GM19240 (cell line): ENCODE results near the gene CDH8.
"Not testable (repeated sequence)": the region's sequence is repeated elsewhere in the genome, so short reads cannot be mapped to it uniquely, and the experiment has no call there.

ENCODE experiments used
- DNase-seq: peaks from one replicate; pipeline ENCODE4 v3.0.0; 2011; ENCODE audit warnings: low spot score; ENCODE audit not compliant: insufficient read length

CDH8 gene

GRCh38 chr16:61936522-61936921 lies 99.7 kb downstream of the CDH8 start:
- no peak for DNase-seq

- no peak for DNase-seq
These were observed 101.6 kb downstream of the CDH8 start for GRCh38 chr16:61934601-61935000.

GRCh38 chr16:61929776-61930175 lies 106.5 kb downstream of the CDH8 start:
- no peak for DNase-seq

DNA sequence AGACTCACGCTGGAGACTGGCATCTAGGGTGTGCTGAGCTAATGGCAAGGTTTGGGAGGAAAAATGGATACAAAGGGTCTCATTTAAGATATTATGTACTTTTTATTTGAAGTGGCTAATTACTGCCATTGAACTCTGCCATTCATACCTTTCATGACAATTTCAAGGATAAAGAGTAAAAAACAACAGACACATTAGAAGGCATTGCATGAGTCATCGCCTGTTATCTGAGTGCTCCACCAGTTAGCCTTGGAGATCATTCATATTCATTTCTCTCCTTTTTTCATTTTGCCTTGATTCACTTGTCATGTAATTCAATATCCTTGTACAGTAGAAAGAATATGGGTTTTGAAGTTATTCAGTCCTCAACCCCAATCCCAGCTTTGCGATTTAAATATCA lies 109.5 kb downstream of the CDH8 start:
- DNase-seq = no peak

DNA sequence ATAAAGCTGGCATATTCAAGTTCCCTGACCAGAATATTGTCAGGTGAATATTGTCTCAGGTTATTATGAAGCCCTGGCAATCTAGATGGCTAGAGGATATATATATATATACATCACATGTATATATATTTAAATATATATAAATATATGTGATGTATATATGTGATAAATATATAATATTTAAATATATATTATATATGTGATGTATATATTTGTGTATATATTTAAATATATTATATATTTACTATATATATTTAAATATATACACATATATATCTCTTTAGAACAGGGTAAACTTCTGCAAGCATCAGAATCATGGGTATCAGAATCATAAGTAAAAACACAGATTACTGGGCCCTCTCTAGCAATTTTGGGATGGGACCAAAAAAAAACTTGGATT lies 112.6 kb downstream of the CDH8 start:
- no peak for DNase-seq

DNA sequence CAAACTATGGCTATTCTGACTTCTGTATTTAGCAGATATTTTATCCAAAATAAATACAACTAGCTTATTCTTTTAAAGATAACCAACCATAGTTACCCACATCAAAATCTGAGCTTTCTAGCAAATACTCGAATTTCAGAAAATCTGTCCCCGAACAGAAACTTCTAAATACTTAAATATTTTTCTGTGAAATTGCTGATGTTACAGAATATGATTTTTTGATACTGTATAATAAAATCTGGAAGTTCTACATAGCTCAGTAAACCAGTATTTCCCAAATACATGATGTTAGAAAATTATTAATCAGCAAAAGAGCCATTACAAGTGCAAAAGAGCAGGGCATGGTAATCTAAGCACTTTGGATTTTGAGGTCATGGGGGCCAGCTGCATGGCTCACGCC lies 114.9 kb downstream of the CDH8 start:
- no peak for DNase-seq

DNA sequence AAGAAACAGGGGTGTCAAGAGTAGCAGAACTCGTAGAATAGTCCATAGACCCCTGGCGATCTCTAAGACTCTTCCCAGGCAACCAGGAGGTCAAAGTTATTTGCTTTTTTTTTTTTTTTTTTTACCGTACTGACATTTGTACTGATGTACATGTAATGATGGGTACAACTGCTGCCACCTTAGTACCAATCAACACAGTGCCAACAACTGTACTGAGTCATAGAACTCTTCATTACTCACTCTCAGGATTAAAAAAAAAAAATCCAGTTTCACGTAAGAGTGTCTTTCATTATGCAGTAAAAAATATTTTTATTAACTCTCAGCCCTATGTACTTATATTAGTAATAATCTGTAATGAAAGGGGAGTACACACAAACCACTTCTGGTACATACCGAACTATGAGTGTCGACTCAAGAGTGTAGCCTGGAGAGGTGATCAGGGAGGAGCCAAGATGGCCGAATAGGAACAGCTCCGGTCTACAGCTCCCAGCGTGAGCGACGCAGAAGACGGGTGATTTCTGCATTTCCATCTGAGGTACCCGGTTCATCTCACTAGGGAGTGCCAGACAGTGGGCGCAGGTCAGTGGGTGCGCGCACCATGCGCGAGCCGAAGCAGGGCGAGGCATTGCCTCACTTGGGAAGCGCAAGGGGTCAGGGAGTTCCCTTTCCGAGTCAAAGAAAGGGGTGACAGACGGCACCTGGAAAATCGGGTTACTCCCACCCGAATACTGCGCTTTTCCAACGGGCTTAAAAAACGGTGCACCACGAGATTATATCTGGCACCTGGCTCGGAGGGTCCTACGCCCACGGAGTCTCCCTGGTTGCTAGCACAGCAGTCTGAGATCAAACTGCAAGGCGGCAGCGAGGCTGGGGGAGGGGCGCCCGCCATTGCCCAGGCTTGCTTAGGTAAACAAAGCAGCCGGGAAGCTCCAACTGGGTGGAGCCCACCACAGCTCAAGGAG lies 118.1 kb downstream of the CDH8 start:
- DNase-seq = not testable (repeated sequence)

- no peak for DNase-seq
These were observed 120.7 kb downstream of the CDH8 start for GRCh38 chr16:61915569-61915968.

DNA sequence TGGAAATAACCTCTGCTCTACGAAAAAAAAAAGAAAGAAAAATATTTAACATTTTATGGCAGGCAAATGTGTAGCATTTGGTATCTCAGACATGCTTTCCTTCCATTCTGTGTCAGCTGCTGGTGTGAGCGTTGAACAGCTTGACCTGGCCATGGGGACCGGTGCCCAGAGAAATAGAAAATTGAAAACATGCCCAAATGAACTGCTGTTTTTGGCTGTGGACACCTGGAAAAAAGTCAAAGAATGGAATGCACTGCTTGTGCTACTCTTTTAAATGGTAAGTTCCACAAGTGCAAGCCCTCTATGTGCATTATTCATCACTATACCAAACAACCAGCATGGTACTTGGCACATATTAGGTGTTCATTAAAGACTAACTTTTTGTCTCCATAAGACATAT lies 127.2 kb downstream of the CDH8 start:
- DNase-seq = no peak

- no peak for DNase-seq
These were observed 127.8 kb downstream of the CDH8 start for GRCh38 chr16:61908426-61908825.

DNA sequence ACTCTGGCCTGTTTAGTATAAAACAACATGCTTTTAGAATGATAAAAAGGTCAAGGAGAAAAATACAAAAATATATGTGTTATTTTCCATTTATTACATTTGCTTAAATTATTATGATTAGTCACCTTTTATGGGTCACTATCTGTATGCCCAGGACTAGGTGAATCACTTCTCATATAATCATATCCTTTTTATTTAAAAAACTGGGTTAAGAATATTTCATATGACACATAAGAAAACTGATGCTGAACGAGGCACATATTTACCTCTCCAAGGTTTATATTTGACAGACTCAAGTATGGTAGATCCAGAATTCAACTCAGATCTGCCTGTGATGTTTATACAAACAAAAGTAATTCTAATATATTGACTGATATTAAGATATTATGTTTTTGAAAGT lies 134.5 kb downstream of the CDH8 start:
- no peak for DNase-seq

GRCh38 chr16:61900482-61900881 lies 135.8 kb downstream of the CDH8 start:
- DNase-seq = no peak

DNA sequence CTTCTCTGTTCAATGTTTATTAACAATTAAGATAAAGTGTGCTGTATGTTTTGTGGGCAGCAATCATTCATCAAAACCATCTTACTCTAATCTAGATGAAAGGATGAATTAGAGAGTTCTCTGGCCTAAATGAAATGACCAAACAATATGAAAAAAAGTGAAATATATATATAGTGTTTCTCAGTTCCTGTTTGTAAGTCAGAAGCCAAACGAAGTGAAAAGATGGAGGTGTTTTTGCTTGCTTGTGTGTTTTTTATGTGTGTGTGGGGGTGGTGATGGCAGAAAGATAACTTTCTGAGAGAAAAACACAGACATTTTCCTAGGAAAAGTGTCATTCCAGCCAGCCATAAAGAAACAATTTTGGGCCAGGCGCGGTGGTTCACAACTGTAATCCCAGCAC lies 138.6 kb downstream of the CDH8 start:
- no peak for DNase-seq

- no peak for DNase-seq
These were observed 143.7 kb downstream of the CDH8 start for GRCh38 chr16:61892531-61892930.

DNA sequence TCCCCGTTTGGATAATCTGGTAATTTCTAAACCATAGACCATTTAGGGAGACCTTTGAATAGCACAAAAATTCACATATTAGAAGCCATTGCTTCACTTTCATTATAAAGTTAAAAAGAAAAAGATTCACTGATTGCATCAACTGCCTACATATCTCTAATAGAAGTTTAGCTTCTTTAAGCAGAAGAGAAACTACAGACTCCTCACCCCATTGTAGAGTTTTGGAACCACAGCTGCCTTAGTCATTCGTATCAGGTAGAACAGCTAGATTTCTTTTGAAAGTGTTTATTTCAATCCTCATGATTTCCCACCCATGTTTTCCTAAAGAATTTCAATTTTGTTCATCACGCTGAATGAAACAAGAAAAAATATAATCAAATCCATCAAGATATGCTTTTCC lies 144.8 kb downstream of the CDH8 start:
- DNase-seq = no peak

- DNase-seq = no peak
These were observed 145.9 kb downstream of the CDH8 start for GRCh38 chr16:61890386-61890785.

DNA sequence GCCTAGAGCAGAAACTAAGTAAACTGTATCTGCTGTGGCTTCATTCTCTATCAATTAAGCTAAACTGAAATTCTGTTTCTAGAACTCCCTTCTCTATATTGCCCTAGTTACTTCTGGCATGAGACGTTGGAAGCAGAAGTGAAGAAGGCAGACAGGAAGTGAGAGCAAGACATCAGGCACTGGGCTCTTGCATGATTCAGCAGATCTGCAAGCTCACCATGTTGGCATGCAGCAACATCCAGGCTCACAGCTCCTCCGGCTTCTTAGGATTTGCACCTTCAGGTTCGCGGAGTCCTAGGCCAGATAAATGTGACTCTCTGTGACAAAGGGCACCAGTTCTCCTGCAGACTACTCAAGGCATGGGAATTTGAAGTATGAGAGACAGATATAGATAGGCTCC lies 148.3 kb downstream of the CDH8 start:
- DNase-seq = no peak

DNA sequence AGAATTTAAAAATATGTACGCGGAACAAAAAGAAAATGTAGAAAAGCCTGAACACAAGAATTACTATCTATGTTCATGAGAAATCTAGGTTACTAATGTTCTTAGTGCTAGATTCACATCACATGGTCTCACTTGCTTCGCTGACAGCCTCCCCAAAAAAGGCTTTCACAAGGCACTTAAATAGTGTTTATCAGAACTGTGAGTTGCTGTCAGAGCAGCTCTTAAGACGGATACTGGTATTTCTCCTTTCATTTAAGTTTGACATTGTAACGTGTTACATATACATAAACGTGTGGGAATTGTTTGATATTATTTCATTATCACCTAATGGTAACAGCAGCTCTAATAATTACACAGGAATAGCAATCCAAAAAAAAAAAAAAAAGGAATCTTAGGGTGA lies 150.9 kb downstream of the CDH8 start:
- no peak for DNase-seq

DNA sequence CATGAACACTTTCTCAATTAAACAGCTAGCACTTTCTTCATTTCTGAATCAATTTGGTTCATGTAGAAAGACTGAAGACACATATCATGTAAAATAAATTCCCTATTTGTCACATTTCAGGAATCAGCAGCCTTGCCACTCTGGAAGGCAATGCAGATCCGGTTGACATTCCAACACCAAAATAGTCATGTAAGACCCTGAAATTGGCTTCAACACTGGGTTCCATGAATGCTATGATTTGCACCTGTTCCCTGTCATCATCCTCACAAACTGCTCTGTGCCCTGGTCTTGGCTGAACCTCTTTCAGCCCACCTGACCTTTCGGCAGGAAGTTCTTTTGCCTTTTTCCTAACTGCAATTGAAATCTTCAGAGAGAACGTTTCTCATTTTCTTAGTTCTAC lies 156.9 kb downstream of the CDH8 start:
- no peak for DNase-seq

GRCh38 chr16:61877436-61877835 lies 158.8 kb downstream of the CDH8 start:
- DNase-seq = no peak

DNA sequence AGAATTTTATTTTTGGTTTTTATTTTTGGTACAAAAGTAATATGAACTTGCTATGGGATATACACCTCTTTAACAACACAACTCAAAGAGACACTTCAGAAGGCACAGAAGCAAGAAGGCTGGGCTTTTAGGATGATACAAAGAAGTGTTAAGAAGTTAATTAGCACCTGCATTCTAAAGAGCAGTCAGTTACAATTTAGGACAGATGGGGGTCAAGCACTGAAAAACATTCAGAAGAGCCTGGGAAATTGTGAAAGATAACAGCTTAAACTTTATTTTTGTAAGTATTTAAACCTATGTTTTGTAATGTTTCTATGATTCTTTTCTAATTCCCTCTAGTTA lies 163.5 kb downstream of the CDH8 start:
- no peak for DNase-seq

GRCh38 chr16:61871837-61872777 lies 164.1 kb downstream of the CDH8 start:
- DNase-seq = no peak
